NCI-H748 (cell line): Measurements from ENCODE around the gene ABHD6.
"Not testable (repeated sequence)": the region's sequence is repeated elsewhere in the genome, so short reads cannot be mapped to it uniquely, and the experiment has no call there.

Experiments
- DNase-seq: peaks from one replicate; lab custom pipeline; 2025; ENCODE audit not compliant: unreplicated experiment; lab: John Stamatoyannopoulos, UW

ABHD6 gene

DNA sequence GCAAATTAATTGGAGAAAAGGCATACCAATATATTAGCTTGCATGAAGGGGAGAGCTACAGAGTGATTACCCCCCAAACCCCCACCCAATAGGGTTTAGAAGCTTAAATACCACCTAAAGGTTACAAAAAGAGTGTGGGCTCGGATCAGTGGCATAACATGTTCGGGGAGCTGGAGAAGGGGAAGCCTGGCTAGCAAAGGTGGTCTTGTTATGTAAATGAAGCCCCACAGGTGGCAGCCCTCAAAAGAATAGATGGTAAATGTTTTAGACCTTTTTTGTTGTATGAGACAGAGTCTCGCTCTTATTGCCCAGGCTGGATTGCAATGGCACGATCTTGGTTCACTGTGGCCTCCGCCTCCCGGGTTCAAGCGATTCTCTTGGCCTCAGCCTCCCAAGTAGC is 84.2 kb downstream of the ABHD6 start:
- DNase-seq = no peak

- no peak for DNase-seq
These were observed 85.2 kb downstream of the ABHD6 start for GRCh38 chr3:58322793-58323192.

GRCh38 chr3:58323529-58324390 is 86.2 kb downstream of the ABHD6 start:
- no peak for DNase-seq

- DNase-seq = no peak
These were observed 87.1 kb downstream of the ABHD6 start for GRCh38 chr3:58324391-58325390.

- DNase-seq = no peak
These were observed 88.0 kb downstream of the ABHD6 start for GRCh38 chr3:58325525-58325992.

- DNase-seq = no peak
These were observed 88.8 kb downstream of the ABHD6 start for GRCh38 chr3:58326267-58326900.

DNA sequence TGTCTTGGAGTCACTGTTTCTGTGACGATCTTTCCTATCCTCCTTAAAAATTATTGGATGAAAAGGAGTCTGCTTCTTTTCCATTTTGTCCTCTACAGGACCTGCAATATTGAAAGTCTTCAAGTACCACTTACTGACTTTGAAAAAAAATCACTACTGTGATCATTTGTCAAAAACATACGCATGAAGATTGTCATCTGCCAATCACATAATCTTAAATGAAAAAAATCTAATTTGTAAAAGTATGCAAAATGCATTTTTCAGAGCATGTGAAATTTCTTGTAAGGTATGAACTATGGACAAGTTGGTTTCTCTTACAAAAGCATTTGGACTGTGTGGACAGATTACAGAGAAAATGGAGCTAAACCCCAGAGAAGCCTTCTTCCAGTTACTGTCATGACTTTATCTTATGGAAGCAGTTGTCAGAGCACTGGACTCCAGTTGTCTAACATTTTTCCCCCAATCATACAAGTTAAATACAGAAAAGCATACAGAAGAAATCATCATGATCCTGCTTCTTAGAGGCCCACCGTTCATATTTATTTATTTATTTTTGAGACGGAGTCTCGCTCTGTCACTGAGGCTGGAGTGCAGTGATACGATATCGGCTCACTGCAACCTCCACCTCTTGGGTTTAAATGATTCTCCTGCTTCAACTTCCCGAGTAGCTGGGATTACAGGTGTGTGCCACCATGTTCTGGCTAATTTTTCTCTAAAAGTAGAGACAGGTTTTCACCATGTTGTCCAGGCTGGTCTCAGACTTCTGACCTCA is 91.7 kb downstream of the ABHD6 start:
- no peak for DNase-seq

GRCh38 chr3:58329922-58330413 is 92.4 kb downstream of the ABHD6 start:
- no peak for DNase-seq

DNA sequence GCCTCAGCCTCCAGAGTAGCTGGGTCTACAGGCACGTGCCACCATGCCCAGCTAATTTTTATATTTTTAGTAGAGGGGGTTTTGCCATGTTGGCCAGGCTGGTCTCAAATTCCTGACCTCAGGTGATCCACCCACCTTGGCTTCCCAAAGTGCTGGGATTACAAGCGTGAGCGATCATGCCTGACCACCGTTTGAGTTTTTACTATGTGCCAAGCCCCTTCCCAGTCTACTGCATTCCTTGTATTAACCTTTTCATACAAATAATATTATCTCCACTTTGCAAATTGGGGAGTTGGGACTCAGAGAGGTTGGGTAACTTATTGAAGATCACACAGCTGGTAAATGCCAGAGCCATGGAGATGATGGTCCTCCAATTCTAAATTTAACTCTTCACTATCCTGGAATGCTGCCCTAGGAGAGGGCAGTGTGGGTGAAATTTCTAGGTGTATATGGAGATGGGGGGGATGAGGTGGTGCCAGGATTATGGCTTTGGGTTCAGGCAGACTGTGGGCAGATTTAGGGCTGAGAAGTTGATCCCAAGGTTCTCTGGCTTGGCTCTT is 94.1 kb downstream of the ABHD6 start:
- no peak for DNase-seq

DNA sequence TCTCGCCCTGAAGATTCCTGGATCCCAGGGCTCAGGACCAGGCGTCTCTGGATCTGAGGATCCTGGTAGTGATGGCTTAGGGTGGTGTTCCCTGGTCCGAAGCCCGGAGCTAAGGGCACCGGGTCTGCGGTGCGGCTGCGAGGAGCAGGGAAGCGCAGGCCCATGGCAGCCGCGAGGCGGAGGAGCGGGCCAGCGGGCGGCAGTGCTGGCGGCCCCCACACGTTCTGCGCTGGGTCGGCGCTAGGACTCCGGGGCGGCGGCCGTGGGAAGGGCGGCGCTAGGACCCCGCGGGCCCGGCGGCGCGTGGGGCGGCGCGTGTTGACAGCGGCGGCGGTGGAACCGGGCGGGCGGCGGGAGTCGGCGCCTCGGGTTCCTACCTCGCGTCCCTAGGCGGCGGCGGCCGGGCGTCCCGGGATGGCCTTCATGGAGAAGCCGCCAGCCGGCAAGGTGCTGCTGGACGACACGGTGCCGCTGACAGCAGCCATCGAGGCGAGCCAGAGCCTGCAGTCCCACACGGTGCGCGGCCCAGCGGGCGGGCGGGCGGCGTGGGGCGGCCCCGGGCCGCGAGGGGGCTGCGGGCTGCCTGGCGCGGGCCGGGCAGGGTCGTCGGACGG is 95.1 kb downstream of the ABHD6 start, which contains the start of gene PXK:
Gene PXK (plus strand): TSS at position 318 of the 614 bp plus-strand sequence. CDS start 97 bp downstream, at position 415.
- peak; percentile 69 for DNase-seq

- peak; percentile 27 for DNase-seq
These were observed 95.8 kb downstream of the ABHD6 start for GRCh38 chr3:58333206-58334012.

GRCh38 chr3:58334013-58334321 is 96.4 kb downstream of the ABHD6 start:
- DNase-seq = no peak

DNA sequence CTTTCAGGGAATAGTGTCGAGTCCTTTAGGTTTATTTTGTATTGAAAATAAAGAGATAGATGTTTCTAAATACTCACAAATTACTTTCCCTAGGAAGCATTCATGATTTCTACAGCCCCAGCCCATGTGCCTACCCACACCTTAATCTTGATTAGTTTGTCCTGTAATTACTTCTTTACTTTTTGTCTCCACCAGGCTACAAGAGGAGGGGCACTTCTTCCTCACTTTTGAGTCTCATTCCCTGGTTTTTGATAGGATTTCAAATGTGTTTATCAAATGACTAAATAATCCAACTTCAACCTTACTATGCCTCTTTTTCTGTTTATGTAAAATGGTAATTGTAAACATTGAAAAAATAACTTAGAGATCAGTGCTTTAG is 96.9 kb downstream of the ABHD6 start:
- DNase-seq = no peak

- DNase-seq = no peak
These were observed 98.0 kb downstream of the ABHD6 start for GRCh38 chr3:58335652-58335947.

- no peak for DNase-seq
These were observed 98.7 kb downstream of the ABHD6 start for GRCh38 chr3:58336135-58336882.

DNA sequence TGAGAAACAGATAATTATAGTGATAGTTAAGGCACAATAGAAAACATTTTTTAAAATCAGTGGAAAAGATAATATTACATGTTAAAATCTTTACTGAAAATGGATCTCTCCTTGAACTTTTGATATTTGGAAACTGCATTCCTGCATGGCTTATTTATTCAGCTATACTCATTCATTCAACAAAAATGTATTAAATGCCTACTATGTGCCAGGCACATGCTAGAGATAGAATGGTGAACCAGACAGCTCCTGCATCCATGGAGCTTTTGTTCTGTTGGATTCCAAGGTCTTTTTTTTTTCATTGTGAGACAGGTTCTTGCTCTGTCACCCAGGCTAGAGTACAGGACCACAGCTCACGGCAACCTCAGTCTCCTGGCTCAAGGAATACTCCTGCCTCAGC is 99.6 kb downstream of the ABHD6 start:
- DNase-seq = no peak

GRCh38 chr3:58339146-58339545 is 101.6 kb downstream of the ABHD6 start:
- not testable (repeated sequence) for DNase-seq

DNA sequence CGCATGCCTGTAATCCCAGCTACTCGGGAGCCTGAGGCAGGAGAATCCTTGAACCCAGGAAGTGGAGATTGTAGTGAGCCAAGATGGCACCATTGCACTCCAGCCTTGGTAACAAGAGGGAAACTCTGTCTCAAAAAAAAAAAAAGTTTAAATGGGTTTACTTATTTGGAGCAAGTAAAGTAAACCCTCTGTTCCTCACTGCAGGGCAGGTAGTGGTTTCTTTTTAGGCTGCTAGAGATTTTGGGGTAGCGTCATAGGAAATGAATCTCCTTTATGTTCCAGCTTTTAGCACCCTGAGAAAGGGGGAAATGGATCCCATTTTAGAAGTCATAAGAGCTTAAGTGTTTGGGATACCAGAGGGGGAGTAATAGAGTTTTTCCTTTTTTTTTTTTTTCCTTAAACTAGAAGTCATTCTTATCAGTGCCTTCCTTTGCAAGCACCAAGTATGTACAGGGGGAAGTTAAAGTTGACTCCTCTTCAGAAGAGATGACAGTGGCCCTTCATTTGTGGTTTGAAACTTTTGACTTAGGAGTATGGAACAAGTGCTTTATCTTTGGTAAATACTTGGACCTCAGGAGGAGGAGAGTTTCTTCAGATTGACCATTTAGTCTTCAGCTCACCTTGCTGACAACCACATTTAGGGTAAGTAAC is 103.1 kb downstream of the ABHD6 start:
- no peak for DNase-seq
